Tibial nerve (tissue), 3 donors: ENCODE results near the gene MAMDC4.

Experiments
- POLR2A ChIP-seq, 2 donors: fragments of 450-650 bp; IDR thresholded peaks; one replicate each; pipeline ENCODE4 v1.6.1; 2017; ENCODE audit warnings: antibody characterized with exemption in 2 of 2, mild to moderate bottlenecking in 2 of 2, moderate library complexity in 2 of 2
- TF ChIP-seq, protein P1 (sequence below), 5 experiments: fragments of 200-600 bp in 3 of 5; fragments of 450-650 bp in 2 of 5; sonication (generic) in 3 of 5; IDR thresholded peaks; one replicate each; pipeline ENCODE4 v1.5.1; 2016 to 2019; ENCODE audit warnings: antibody characterized with exemption in 5 of 5, mild to moderate bottlenecking in 3 of 5, moderate library complexity in 2 of 5

DNA sequence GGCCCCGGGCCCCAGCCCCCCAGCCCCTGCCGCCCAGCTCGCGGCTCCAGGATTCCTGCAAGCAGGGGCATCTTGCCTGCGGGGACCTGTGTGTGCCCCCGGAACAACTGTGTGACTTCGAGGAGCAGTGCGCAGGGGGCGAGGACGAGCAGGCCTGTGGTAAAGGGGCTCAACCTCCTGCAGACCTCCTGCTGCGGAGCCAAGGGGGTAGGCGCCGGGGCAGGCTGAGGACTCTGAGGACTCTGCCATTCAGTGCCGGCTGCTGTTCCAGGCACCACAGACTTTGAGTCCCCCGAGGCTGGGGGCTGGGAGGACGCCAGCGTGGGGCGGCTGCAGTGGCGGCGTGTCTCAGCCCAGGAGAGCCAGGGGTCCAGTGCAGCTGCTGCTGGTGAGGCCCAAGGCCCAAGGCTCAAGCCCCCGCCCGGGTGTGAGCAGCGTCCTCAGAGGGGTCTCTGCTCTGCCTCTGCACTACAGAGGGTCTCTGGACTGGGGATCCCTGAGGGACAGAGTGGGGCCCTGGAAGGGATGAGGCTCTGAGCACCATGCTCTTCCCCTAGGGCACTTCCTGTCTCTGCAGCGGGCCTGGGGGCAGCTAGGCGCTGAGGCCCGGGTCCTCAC, 3.4 kb downstream of the MAMDC4 start:
- TF ChIP-seq, protein P1, sequence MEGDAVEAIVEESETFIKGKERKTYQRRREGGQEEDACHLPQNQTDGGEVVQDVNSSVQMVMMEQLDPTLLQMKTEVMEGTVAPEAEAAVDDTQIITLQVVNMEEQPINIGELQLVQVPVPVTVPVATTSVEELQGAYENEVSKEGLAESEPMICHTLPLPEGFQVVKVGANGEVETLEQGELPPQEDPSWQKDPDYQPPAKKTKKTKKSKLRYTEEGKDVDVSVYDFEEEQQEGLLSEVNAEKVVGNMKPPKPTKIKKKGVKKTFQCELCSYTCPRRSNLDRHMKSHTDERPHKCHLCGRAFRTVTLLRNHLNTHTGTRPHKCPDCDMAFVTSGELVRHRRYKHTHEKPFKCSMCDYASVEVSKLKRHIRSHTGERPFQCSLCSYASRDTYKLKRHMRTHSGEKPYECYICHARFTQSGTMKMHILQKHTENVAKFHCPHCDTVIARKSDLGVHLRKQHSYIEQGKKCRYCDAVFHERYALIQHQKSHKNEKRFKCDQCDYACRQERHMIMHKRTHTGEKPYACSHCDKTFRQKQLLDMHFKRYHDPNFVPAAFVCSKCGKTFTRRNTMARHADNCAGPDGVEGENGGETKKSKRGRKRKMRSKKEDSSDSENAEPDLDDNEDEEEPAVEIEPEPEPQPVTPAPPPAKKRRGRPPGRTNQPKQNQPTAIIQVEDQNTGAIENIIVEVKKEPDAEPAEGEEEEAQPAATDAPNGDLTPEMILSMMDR (IDR thresholded peaks at IDR 0.05), result no peak
- TF ChIP-seq POLR2A (IDR thresholded peaks at IDR 0.05), result no peak
